ENCODE measurements around the gene RAB5IF.

The RAB5IF gene

GRCh38 chr20:36653456-36653855, 47.9 kb downstream of the RAB5IF start:
- no peaks in the 10 kb centered on the region for H3K27me3 ChIP-seq
- H3K4me3 ChIP-seq, result no peak overlapping the region
- no peaks in the 10 kb centered on the region for H3K9me3 ChIP-seq
- no peak for DNase-seq
- no peaks in the 10 kb centered on the region for H3K4me1 ChIP-seq
- H3K27ac ChIP-seq, result no peak overlapping the region
- H3K36me3 ChIP-seq, result peaks cover 51 to 75% (median 63%) of the 10 kb centered on the region in 3 donors
- intact Hi-C loops (cut with DNase I; ENCODE audit: low total_unique reads), result no loop called here
- TF ChIP-seq, protein P1, sequence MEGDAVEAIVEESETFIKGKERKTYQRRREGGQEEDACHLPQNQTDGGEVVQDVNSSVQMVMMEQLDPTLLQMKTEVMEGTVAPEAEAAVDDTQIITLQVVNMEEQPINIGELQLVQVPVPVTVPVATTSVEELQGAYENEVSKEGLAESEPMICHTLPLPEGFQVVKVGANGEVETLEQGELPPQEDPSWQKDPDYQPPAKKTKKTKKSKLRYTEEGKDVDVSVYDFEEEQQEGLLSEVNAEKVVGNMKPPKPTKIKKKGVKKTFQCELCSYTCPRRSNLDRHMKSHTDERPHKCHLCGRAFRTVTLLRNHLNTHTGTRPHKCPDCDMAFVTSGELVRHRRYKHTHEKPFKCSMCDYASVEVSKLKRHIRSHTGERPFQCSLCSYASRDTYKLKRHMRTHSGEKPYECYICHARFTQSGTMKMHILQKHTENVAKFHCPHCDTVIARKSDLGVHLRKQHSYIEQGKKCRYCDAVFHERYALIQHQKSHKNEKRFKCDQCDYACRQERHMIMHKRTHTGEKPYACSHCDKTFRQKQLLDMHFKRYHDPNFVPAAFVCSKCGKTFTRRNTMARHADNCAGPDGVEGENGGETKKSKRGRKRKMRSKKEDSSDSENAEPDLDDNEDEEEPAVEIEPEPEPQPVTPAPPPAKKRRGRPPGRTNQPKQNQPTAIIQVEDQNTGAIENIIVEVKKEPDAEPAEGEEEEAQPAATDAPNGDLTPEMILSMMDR (IDR thresholded peaks at IDR 0.05), result no peak

DNA sequence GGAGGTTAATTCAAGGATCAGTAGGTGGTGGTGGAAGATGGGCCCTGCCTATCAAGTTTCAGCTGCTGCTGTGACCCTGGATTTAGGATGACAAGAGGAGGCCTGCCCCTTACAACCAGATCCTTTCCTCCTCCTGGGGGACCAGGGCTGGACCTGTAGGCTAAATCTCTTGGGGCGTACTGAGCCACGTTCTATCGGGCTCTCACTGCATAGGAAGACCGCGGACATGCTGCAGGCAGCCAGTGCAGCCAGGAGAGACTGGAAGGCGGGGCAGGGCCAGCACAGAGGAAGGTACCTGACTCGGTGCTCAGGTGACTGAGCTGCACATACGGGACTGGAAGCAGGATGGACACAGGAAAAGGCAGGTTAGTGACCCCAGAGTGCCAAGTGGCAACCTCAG, 48.9 kb downstream of the RAB5IF start:
- Histone ChIP-seq H3K36me3 (peaks cover 54 to 85% (median 70%) of the 10 kb centered on the region in 3 donors), H3K27ac (no peak overlapping the region), H3K4me3 (no peak overlapping the region), H3K9me3 (no peaks in the 10 kb centered on the region), H3K27me3 (no peaks in the 10 kb centered on the region), H3K4me1 (no peaks in the 10 kb centered on the region)
- no peak for DNase-seq
- intact Hi-C loops (cut with DNase I; ENCODE audit: low total_unique reads), result no loop called here
- TF ChIP-seq, protein P1 (IDR thresholded peaks at IDR 0.05), result no peak

DNA sequence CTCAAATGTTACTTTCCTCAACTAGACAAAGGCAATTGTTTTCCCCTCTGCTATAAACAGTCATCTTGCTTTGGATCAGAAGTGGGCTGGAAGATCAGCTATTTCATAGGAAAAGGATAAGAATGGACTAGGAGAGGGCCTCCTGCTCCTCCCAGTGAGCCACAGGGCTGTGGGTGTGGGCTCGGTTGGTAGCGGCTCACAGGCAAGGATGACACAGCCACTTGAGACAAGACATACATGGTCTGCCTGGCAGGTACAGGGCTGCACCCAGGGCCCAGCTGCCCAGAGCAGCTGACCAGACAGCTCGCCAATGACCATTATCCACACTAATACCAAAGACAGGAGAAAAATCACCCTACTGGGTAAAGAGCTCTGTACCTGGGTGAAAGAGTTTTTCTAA, 49.4 kb downstream of the RAB5IF start:
- peaks cover 59 to 90% (median 73%) of the 10 kb centered on the region in 3 donors for H3K36me3 ChIP-seq
- H3K4me3 ChIP-seq, result no peak overlapping the region
- no peaks in the 10 kb centered on the region for H3K9me3 ChIP-seq
- TF ChIP-seq, protein P1 (IDR thresholded peaks at IDR 0.05), result no peak
- intact Hi-C loops (cut with DNase I; ENCODE audit: low total_unique reads), result no loop called here
- no peak overlapping the region for H3K27ac ChIP-seq
- no peak for DNase-seq
- H3K4me1 ChIP-seq, result no peaks in the 10 kb centered on the region
- H3K27me3 ChIP-seq, result no peaks in the 10 kb centered on the region

GRCh38 chr20:36656733-36657132, 51.2 kb downstream of the RAB5IF start:
- Histone ChIP-seq H3K27ac (no peak overlapping the region), H3K36me3 (peaks cover 56 to 94% (median 72%) of the 10 kb centered on the region in 3 donors), H3K9me3 (no peaks in the 10 kb centered on the region), H3K4me1 (no peaks in the 10 kb centered on the region), H3K27me3 (no peaks in the 10 kb centered on the region), H3K4me3 (no peak overlapping the region)
- intact Hi-C loops (cut with DNase I; ENCODE audit: low total_unique reads), result no loop called here
- DNase-seq, result no peak
- TF ChIP-seq, protein P1 (IDR thresholded peaks at IDR 0.05), result no peak

- Histone ChIP-seq H3K27ac (no peak overlapping the region), H3K4me1 (no peaks in the 10 kb centered on the region), H3K36me3 (peaks cover 50 to 93% (median 72%) of the 10 kb centered on the region in 3 donors), H3K4me3 (no peak overlapping the region), H3K9me3 (no peaks in the 10 kb centered on the region), H3K27me3 (no peaks in the 10 kb centered on the region)
- intact Hi-C loops (cut with DNase I; ENCODE audit: low total_unique reads), result no loop called here
- DNase-seq, result no peak
- TF ChIP-seq, protein P1 (IDR thresholded peaks at IDR 0.05), result no peak
Measured at GRCh38 chr20:36658300-36658699, 52.7 kb downstream of the RAB5IF start.

Data from tibial artery (tissue), 4 donors.